Measurements from ENCODE around the gene NELFE. TPM values are rescaled to one million over a fixed set of nuclear protein-coding genes. Genes with fewer than 3 reads are reported as not detected.
"Not testable (repeated sequence)": the region's sequence is repeated elsewhere in the genome, so short reads cannot be mapped to it uniquely, and the experiment has no call there.

Gene NELFE
- total RNA-seq: 85.8 and 88.5 TPM in 2 replicates

- peak; percentile 100 for DNase-seq
- Mint-ChIP-seq H3K9me3 (no peaks in the 10 kb centered on the region), H3K27ac (peak within 1 kb of the TSS; percentile 95), H3K4me1 (peaks cover 36% of the 10 kb centered on the region), H3K36me3 (ENCODE audit: low read depth) (peaks cover 70% of the 10 kb centered on the region), H3K4me3 (peak within 1 kb of the TSS; percentile 97), H3K27me3 (no peaks in the 10 kb centered on the region)
- intact Hi-C loops (cut with micrococcal nuclease): loop anchor here (1.0 to 5.0 kb wide), 5 partner anchors 13 to 417 kb away; partner anchors contain the start of genes AGPAT1, BAG6, DDX39B and DXO
Measured at GRCh38 chr6:31958741-31959739, at the start of gene NELFE, which contains the start of gene SKIC2. NELFE (minus strand) TSS chr6:31958971; CDS start chr6:31958446, 525 bp downstream. SKIC2 (plus strand) TSS chr6:31959175; CDS start chr6:31959193, 18 bp downstream.

- H3K27me3 Mint-ChIP-seq; H3K4me3 Mint-ChIP-seq; H3K27ac Mint-ChIP-seq; H3K9me3 Mint-ChIP-seq; DNase-seq; intact Hi-C loops (cut with micrococcal nuclease); H3K4me1 Mint-ChIP-seq; H3K36me3 Mint-ChIP-seq (ENCODE audit: low read depth): not testable (repeated sequence)
Measured at GRCh38 chr6:32008037-32008436, 49.3 kb upstream of the NELFE start.

GRCh38 chr6:32007086-32007485 is 48.3 kb upstream of the NELFE start:
- H3K9me3 Mint-ChIP-seq; H3K4me1 Mint-ChIP-seq; H3K27ac Mint-ChIP-seq; intact Hi-C loops (cut with micrococcal nuclease); H3K27me3 Mint-ChIP-seq; H3K36me3 Mint-ChIP-seq (ENCODE audit: low read depth); H3K4me3 Mint-ChIP-seq: not testable (repeated sequence)
- DNase-seq: peak; percentile 31

- H3K4me3 Mint-ChIP-seq; H3K9me3 Mint-ChIP-seq; H3K27me3 Mint-ChIP-seq; H3K4me1 Mint-ChIP-seq; H3K27ac Mint-ChIP-seq; H3K36me3 Mint-ChIP-seq (ENCODE audit: low read depth); intact Hi-C loops (cut with micrococcal nuclease): not testable (repeated sequence)
- DNase-seq: peak; percentile 30
Measured at GRCh38 chr6:32005991-32006529, 47.3 kb upstream of the NELFE start.

GRCh38 chr6:32005538-32005880 is 46.7 kb upstream of the NELFE start:
- H3K27ac Mint-ChIP-seq; H3K9me3 Mint-ChIP-seq; intact Hi-C loops (cut with micrococcal nuclease); H3K27me3 Mint-ChIP-seq; H3K4me1 Mint-ChIP-seq; H3K4me3 Mint-ChIP-seq; H3K36me3 Mint-ChIP-seq (ENCODE audit: low read depth): not testable (repeated sequence)
- DNase-seq: peak; percentile 15

GRCh38 chr6:32004864-32005537 is 46.2 kb upstream of the NELFE start:
- H3K9me3 Mint-ChIP-seq; H3K27ac Mint-ChIP-seq; H3K4me1 Mint-ChIP-seq; intact Hi-C loops (cut with micrococcal nuclease); H3K36me3 Mint-ChIP-seq (ENCODE audit: low read depth); H3K27me3 Mint-ChIP-seq; H3K4me3 Mint-ChIP-seq: not testable (repeated sequence)
- peak; percentile 27 for DNase-seq

GRCh38 chr6:32004393-32004792 is 45.6 kb upstream of the NELFE start:
- H3K27me3 Mint-ChIP-seq; H3K9me3 Mint-ChIP-seq; H3K27ac Mint-ChIP-seq; H3K4me1 Mint-ChIP-seq; intact Hi-C loops (cut with micrococcal nuclease); H3K4me3 Mint-ChIP-seq; H3K36me3 Mint-ChIP-seq (ENCODE audit: low read depth): not testable (repeated sequence)
- DNase-seq: peak; percentile 1

- H3K27me3 Mint-ChIP-seq; H3K4me3 Mint-ChIP-seq; H3K4me1 Mint-ChIP-seq; intact Hi-C loops (cut with micrococcal nuclease); H3K9me3 Mint-ChIP-seq; H3K27ac Mint-ChIP-seq; H3K36me3 Mint-ChIP-seq (ENCODE audit: low read depth); DNase-seq: not testable (repeated sequence)
Measured at GRCh38 chr6:32003301-32003700, 44.5 kb upstream of the NELFE start.

- H3K9me3 Mint-ChIP-seq; H3K27me3 Mint-ChIP-seq; H3K4me3 Mint-ChIP-seq; H3K36me3 Mint-ChIP-seq (ENCODE audit: low read depth); intact Hi-C loops (cut with micrococcal nuclease); H3K4me1 Mint-ChIP-seq; H3K27ac Mint-ChIP-seq; DNase-seq: not testable (repeated sequence)
Measured at GRCh38 chr6:32002546-32003268, 43.9 kb upstream of the NELFE start.

- H3K27me3 Mint-ChIP-seq; H3K4me3 Mint-ChIP-seq; intact Hi-C loops (cut with micrococcal nuclease); H3K36me3 Mint-ChIP-seq (ENCODE audit: low read depth); H3K4me1 Mint-ChIP-seq; H3K9me3 Mint-ChIP-seq; H3K27ac Mint-ChIP-seq: not testable (repeated sequence)
- DNase-seq: peak; percentile 13
Measured at GRCh38 chr6:31996385-31996784, 37.6 kb upstream of the NELFE start.

- H3K9me3 Mint-ChIP-seq; H3K27me3 Mint-ChIP-seq; H3K27ac Mint-ChIP-seq; H3K4me1 Mint-ChIP-seq; H3K4me3 Mint-ChIP-seq; intact Hi-C loops (cut with micrococcal nuclease); H3K36me3 Mint-ChIP-seq (ENCODE audit: low read depth): not testable (repeated sequence)
- DNase-seq: peak; percentile 25
Measured at GRCh38 chr6:31994421-31994820, 35.6 kb upstream of the NELFE start.

- H3K4me3 Mint-ChIP-seq; intact Hi-C loops (cut with micrococcal nuclease); H3K27ac Mint-ChIP-seq; H3K9me3 Mint-ChIP-seq; H3K36me3 Mint-ChIP-seq (ENCODE audit: low read depth); H3K27me3 Mint-ChIP-seq; H3K4me1 Mint-ChIP-seq; DNase-seq: not testable (repeated sequence)
Measured at GRCh38 chr6:31989363-31989762, 30.6 kb upstream of the NELFE start.

- H3K27ac Mint-ChIP-seq; intact Hi-C loops (cut with micrococcal nuclease); H3K4me3 Mint-ChIP-seq; H3K27me3 Mint-ChIP-seq; DNase-seq; H3K4me1 Mint-ChIP-seq; H3K9me3 Mint-ChIP-seq; H3K36me3 Mint-ChIP-seq (ENCODE audit: low read depth): not testable (repeated sequence)
Measured at GRCh38 chr6:31981744-31982143, 23.0 kb upstream of the NELFE start, which contains the start of gene C4A. C4A (plus strand) TSS chr6:31982057; CDS start chr6:31982108, 51 bp downstream.
